DMS 273 (cell line): ENCODE measurements around the gene SPANXN5.
"Not testable (repeated sequence)": the region's sequence is repeated elsewhere in the genome, so short reads cannot be mapped to it uniquely, and the experiment has no call there.

Source experiments
- DNase-seq: peaks from one replicate; lab custom pipeline; 2025; ENCODE audit not compliant: unreplicated experiment; lab: John Stamatoyannopoulos, UW

Gene SPANXN5

DNA sequence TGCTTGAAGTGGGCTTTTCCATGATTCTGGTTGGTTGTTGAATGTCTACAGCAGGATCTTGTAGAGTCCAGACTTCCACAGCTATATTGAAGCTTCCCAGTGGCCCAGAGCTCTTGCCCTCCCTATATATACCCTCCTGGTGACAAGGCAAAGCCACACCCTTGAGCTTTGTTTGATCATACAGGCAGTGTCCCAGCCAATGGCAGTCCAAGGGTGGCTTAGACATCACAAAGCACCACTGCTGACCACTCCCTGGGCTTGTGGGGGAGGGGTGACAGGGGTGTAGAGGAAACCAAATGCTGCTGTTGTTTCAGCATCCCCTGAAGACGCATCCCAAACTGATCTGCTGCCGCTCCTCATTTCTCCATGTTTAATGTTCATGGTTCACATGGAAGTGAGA, at the start of gene SPANXN5:
Gene SPANXN5 (minus strand): TSS at position 101 of the 400 bp plus-strand sequence. CDS start 79 bp downstream, at position 22.
- DNase-seq, result not testable (repeated sequence)

DNA sequence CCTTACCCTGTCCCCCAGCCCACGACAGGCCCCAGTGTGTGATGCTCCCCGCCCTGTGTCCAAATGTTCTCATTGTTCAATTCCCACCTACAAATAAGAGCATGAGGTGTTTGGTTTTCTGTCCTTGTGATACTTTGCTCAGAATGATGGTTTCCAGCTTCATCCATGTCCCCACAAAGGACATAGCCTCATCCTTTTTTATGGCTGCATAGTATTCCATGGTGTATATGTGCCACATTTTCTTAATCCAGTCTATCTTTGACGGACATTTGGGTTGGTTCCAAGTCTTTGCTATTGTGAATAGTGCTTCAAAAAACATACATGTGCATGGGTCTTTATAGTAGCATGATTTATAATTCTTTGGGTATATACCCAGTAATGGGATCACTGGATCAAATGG, 46.4 kb upstream of the SPANXN5 start:
- not testable (repeated sequence) for DNase-seq

DNA sequence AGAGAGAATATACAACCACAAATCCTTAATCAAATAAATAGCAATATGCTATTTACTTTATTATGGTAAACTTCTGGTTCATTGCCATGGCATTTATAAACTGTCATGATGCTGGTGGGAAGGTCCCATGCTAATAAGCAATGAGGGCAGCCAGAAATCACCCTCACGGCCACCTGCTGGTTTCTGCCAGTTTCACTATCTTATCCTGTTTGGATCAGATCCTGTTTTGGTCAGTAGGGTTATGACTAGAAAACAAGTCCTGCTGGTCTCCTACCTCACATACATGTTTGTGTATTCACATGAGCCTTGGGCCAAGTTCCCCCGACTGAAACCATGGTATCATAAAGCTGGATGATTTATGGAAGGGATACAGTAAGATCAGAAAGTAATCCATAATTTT, 41.9 kb upstream of the SPANXN5 start:
- DNase-seq, result no peak

DNA sequence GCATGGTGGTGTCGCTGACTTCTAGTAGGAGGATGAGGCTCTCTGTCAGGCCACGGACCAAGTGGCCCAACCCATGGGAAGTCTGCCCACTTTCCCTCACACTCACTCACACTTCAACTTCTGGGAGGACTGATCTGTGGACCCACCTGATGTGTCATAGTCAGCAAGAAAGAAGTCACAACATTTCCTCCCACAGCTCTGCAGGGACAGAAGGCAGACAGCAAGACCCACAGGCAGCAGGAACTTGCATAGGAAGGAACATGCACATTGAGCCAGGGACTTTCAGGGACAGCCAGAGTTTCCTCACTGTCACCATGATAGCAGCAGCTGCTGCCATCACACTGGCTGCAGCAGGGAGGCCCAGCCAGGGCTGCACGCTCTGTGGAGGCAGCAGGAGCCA, 33.3 kb upstream of the SPANXN5 start:
- DNase-seq, result no peak

DNA sequence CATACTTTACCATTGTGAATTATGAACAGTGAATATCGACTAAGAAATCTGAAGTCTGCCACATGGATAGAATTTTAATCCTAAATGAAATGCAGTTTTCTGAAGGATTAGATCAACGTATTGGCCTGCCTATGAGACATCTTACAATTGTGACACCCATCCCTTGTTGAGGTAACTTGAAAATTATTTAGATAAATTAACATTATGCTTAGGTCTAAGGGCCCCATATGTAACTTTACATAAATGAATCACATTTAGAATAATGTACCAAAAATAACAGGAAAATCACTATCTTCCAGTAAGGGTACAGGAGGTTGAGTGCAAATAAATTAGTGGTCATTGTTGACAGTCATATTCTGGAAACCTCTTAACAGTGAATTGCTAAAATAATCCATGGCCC, 27.4 kb upstream of the SPANXN5 start:
- DNase-seq, result no peak

- no peak for DNase-seq
Observed at GRCh38 chrX:52821079-52821760, 24.0 kb upstream of the SPANXN5 start.

GRCh38 chrX:52819788-52820187, 22.6 kb upstream of the SPANXN5 start:
- DNase-seq, result no peak

- no peak for DNase-seq
Observed at GRCh38 chrX:52811065-52811625, 13.9 kb upstream of the SPANXN5 start, which contains the start of gene XAGE5. TSS of gene XAGE5 (plus strand) at chrX:52811287. CDS start at chrX:52812567, 1,280 bp downstream.

DNA sequence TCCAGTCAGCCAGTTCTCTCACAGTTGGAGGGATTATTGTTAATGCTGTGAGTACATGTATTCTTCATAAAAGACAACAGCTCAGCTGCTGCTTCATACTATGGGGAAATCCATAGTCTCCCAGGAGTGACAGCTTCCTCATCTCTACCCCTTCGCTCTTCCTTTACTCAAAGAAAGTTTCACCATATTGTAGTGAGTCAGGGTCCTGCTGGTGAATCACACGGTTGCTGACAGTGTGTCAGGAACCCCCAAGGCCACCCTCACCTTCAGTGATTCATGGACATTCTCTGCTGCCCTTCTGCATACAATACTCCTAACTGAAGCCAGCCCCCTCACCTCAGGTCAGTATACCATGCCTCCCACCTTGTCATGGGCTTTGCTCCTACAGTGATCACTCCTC, 7.6 kb upstream of the SPANXN5 start:
- not testable (repeated sequence) for DNase-seq

DNA sequence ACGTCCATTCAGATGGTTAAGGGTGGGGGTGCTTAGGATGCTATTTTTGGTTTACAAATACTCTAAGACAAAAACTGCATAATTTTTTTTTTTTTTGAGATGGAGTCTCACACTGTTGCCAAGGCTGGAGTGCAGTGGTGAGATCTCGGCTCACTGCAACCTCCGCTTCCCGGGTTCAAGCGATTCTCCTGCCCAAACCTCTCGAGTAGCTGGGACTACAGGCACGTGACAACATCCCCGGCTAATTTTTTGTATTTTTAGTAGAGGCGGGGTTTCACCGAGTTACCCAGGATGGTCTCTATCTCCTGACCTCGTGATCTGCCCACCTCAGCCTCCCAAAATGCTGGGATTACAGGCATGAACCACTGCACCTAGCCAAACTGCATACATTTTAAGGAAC, 23.7 kb downstream of the SPANXN5 start:
- DNase-seq, result not testable (repeated sequence)

DNA sequence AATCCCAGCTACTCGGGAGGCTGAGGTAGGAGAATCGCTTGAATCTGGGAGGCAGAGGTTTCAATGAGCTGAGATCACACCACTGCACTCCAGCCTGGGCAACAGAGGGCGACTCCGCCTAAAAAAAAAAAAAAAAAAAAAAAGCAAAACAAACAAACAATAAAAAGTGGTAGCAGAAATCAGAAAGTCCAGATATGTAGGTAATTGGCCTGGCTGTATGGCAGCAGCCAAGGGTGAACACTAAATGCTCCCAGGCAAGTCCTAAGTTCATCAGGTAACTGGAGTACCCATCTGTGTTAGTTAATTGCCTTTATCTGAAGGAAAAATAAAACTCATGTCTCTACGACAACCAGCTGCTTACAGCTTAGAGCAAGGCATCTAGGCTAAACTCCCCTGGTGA, 31.2 kb downstream of the SPANXN5 start:
- DNase-seq, result not testable (repeated sequence)

GRCh38 chrX:52750952-52751351, 46.3 kb downstream of the SPANXN5 start, which contains the start of gene SSX2B:
TSS of gene SSX2B (plus strand) at chrX:52751252. CDS start at chrX:52752681, 1,429 bp downstream.
- not testable (repeated sequence) for DNase-seq
